Skeletal muscle tissue (tissue), 4 donors: Measurements from ENCODE around the gene L3MBTL1. TPM values are rescaled to one million over a fixed set of nuclear protein-coding genes. Genes with fewer than 3 reads are reported as not detected.

Experiments
- H3K27ac ChIP-seq: one replicate; pipeline ENCODE4 v1.7.0; 2013; ENCODE audit warnings: mild to moderate bottlenecking, low read depth, low read length, inconsistent platforms
- H3K27me3 ChIP-seq, 3 donors: one replicate each; pipeline ENCODE4 v1.7.0; 2013; ENCODE audit warnings: low read length in 3 of 3; ENCODE audit not compliant: control insufficient read depth in 3 of 3, insufficient read depth in 3 of 3
- H3K36me3 ChIP-seq, 3 donors: one replicate each; pipeline ENCODE4 v1.7.0; 2013; ENCODE audit warnings: low read length in 3 of 3; ENCODE audit not compliant: control insufficient read depth in 3 of 3, insufficient read depth in 3 of 3
- H3K4me1 ChIP-seq, 3 donors: one replicate each; pipeline ENCODE4 v1.7.0; 2013; ENCODE audit warnings: low read length in 3 of 3, mild to moderate bottlenecking in 3 of 3; ENCODE audit not compliant: control insufficient read depth in 3 of 3, insufficient read depth in 3 of 3
- H3K4me3 ChIP-seq, 3 donors: one replicate each; pipeline ENCODE4 v1.7.0; 2013; ENCODE audit warnings: low read length in 3 of 3
- H3K9ac ChIP-seq, 3 donors: one replicate each; pipeline ENCODE4 v1.7.0; 2013; ENCODE audit warnings: low read length in 3 of 3, mild to moderate bottlenecking in 3 of 3, moderate library complexity in 2 of 3, low read depth in 1 of 3
- H3K9me3 ChIP-seq, 3 donors: one replicate each; pipeline ENCODE4 v1.7.0; 2013; ENCODE audit warnings: low read length in 3 of 3; ENCODE audit not compliant: control insufficient read depth in 3 of 3
- total RNA-seq: library from RNA; depleted of rRNA; stranded (reverse); fragments of >200 nt; gene quantifications from one replicate; pipeline ENCODE4 v1.2.3, GENCODE V29; 2014
- donor health status: Osteomylitis.

The L3MBTL1 gene
- total RNA-seq, 1 donor from 2014 or later, result 7.8 TPM

GRCh38 chr20:43540673-43541060, 33.2 kb downstream of the L3MBTL1 start:
- no peaks in the 10 kb centered on the region for H3K4me1 ChIP-seq
- H3K9ac ChIP-seq, result no peak overlapping the region
- H3K27ac ChIP-seq, result no peak overlapping the region
- no peaks in the 10 kb centered on the region for H3K9me3 ChIP-seq
- no peaks in the 10 kb centered on the region for H3K27me3 ChIP-seq
- H3K4me3 ChIP-seq, result no peak overlapping the region
- H3K36me3 ChIP-seq, result peaks cover 11 to 26% (median 12%) of the 10 kb centered on the region in 3 donors

GRCh38 chr20:43541214-43541613, 33.7 kb downstream of the L3MBTL1 start:
- H3K27me3 ChIP-seq, result no peaks in the 10 kb centered on the region
- no peaks in the 10 kb centered on the region for H3K9me3 ChIP-seq
- peaks cover 10 to 25% (median 13%) of the 10 kb centered on the region in 3 donors for H3K36me3 ChIP-seq
- no peak overlapping the region for H3K4me3 ChIP-seq
- no peaks in the 10 kb centered on the region for H3K4me1 ChIP-seq
- no peak overlapping the region for H3K27ac ChIP-seq
- H3K9ac ChIP-seq, result no peak overlapping the region

GRCh38 chr20:43542161-43542560, 34.7 kb downstream of the L3MBTL1 start:
- no peak overlapping the region for H3K27ac ChIP-seq
- H3K9me3 ChIP-seq, result no peaks in the 10 kb centered on the region
- no peak overlapping the region for H3K9ac ChIP-seq
- peaks cover 10 to 26% (median 15%) of the 10 kb centered on the region in 3 donors for H3K36me3 ChIP-seq
- no peak overlapping the region for H3K4me3 ChIP-seq
- no peaks in the 10 kb centered on the region for H3K27me3 ChIP-seq
- no peaks in the 10 kb centered on the region for H3K4me1 ChIP-seq

GRCh38 chr20:43542674-43543073, 35.2 kb downstream of the L3MBTL1 start:
- H3K27me3 ChIP-seq, result no peaks in the 10 kb centered on the region
- H3K4me1 ChIP-seq, result no peaks in the 10 kb centered on the region
- no peak overlapping the region for H3K9ac ChIP-seq
- H3K36me3 ChIP-seq, result peaks cover 10 to 26% (median 15%) of the 10 kb centered on the region in 3 donors
- H3K4me3 ChIP-seq, result no peak overlapping the region
- no peak overlapping the region for H3K27ac ChIP-seq
- no peaks in the 10 kb centered on the region for H3K9me3 ChIP-seq

- Histone ChIP-seq H3K4me3 (no peak overlapping the region), H3K27ac (no peak overlapping the region), H3K9me3 (no peaks in the 10 kb centered on the region), H3K9ac (no peak overlapping the region), H3K27me3 (no peaks in the 10 kb centered on the region), H3K4me1 (no peaks in the 10 kb centered on the region), H3K36me3 (peaks cover 11 to 26% (median 15%) of the 10 kb centered on the region in 3 donors)
Measured at GRCh38 chr20:43543138-43543537, 35.6 kb downstream of the L3MBTL1 start.

- no peaks in the 10 kb centered on the region for H3K27me3 ChIP-seq
- H3K9ac ChIP-seq, result no peak overlapping the region
- H3K4me1 ChIP-seq, result no peaks in the 10 kb centered on the region
- H3K27ac ChIP-seq, result no peak overlapping the region
- no peak overlapping the region for H3K4me3 ChIP-seq
- no peaks in the 10 kb centered on the region for H3K9me3 ChIP-seq
- H3K36me3 ChIP-seq, result peaks cover 12 to 23% (median 15%) of the 10 kb centered on the region in 3 donors
Measured at GRCh38 chr20:43544501-43544900, 37.0 kb downstream of the L3MBTL1 start.

- no peaks in the 10 kb centered on the region for H3K27me3 ChIP-seq
Measured at GRCh38 chr20:43545837-43546578, 38.5 kb downstream of the L3MBTL1 start.

GRCh38 chr20:43548273-43548880, 40.9 kb downstream of the L3MBTL1 start:
- Histone ChIP-seq H3K27ac (no peak overlapping the region), H3K9me3 (no peaks in the 10 kb centered on the region), H3K4me1 (no peaks in the 10 kb centered on the region)

More at GRCh38 chr20:43545837-43546578, 38.5 kb downstream of the L3MBTL1 start:
- Histone ChIP-seq H3K27ac (no peak overlapping the region), H3K9ac (no peak overlapping the region), H3K4me1 (no peaks in the 10 kb centered on the region), H3K9me3 (no peaks in the 10 kb centered on the region), H3K4me3 (no peak overlapping the region), H3K36me3 (peaks cover 4 to 11% (median 9%) of the 10 kb centered on the region in 3 donors)

GRCh38 chr20:43549416-43550065, 42.0 kb downstream of the L3MBTL1 start:
- H3K4me3 ChIP-seq, result no peak overlapping the region
- H3K9ac ChIP-seq, result no peak overlapping the region
- no peaks in the 10 kb centered on the region for H3K27me3 ChIP-seq
- no peak overlapping the region for H3K27ac ChIP-seq
- H3K36me3 ChIP-seq, result peaks cover 5 to 8% (median 6%) of the 10 kb centered on the region in 3 donors
- H3K4me1 ChIP-seq, result no peaks in the 10 kb centered on the region
- H3K9me3 ChIP-seq, result no peaks in the 10 kb centered on the region

More at GRCh38 chr20:43548273-43548880, 40.9 kb downstream of the L3MBTL1 start:
- Histone ChIP-seq H3K36me3 (peaks cover 5 to 8% (median 6%) of the 10 kb centered on the region in 3 donors), H3K4me3 (no peak overlapping the region), H3K9ac (no peak overlapping the region), H3K27me3 (no peaks in the 10 kb centered on the region)

GRCh38 chr20:43550456-43550855, 43.0 kb downstream of the L3MBTL1 start:
- no peaks in the 10 kb centered on the region for H3K9me3 ChIP-seq
- H3K36me3 ChIP-seq, result peaks cover 4 to 8% (median 5%) of the 10 kb centered on the region in 3 donors
- H3K27ac ChIP-seq, result no peak overlapping the region
- no peak overlapping the region for H3K9ac ChIP-seq
- no peak overlapping the region for H3K4me3 ChIP-seq
- no peaks in the 10 kb centered on the region for H3K27me3 ChIP-seq
- H3K4me1 ChIP-seq, result no peaks in the 10 kb centered on the region
